ENCODE data around the gene HMGCS2. TPM values are rescaled to one million over a fixed set of nuclear protein-coding genes. Genes with fewer than 3 reads are reported as not detected.

HMGCS2 gene
- total and polyA plus RNA-seq, 2 donors (not counting 1 experiment from before 2014, with no cell fraction given): not detected

GRCh38 chr1:119724611-119725218, 44.0 kb downstream of the HMGCS2 start:
- no peak overlapping the region for H3K4me3 ChIP-seq (ENCODE audit: control extremely low read depth in 1 of 5, extremely low read depth in 1 of 5, insufficient read depth in 1 of 5, low read depth in 2 of 5, low read length in 4 of 5)
- no peaks in the 10 kb centered on the region for H3K9me3 Mint-ChIP-seq (ENCODE audit: insufficient read depth)
- ChIA-PET CTCF (interaction anchor here (0.6 to 0.7 kb wide), 2 partner anchors 15 to 326 kb away, joined by 3 read pairs; no protein-coding TSS in a partner anchor), POLR2A (no interaction called here)
- intact Hi-C loops (cut with micrococcal nuclease): no loop called here
- no peak for ATAC-seq (ENCODE audit: low read depth)
- no peak overlapping the region for H3K4me3 Mint-ChIP-seq
- H3K27ac ChIP-seq (ENCODE audit: low read length in 2 of 2): no peak overlapping the region
- no peaks in the 10 kb centered on the region for H3K27me3 Mint-ChIP-seq
- TF ChIP-seq CTCF (IDR thresholded peaks at IDR 0.05): no peak
- TF ChIP-seq EZH2 (IDR thresholded peaks at IDR 0.05; ENCODE audit: borderline replicate concordance, insufficient read depth, low read depth, low read length, poor library complexity, severe bottlenecking): no peak
- no peak overlapping the region for H3K27ac Mint-ChIP-seq
- DNase-seq: no peak
- no peak overlapping the region for H3K4me2 ChIP-seq (replicated peaks; ENCODE audit: low read depth, low read length, poor library complexity, severe bottlenecking)
- no peak overlapping the region for H3K9ac ChIP-seq (ENCODE audit: low read length)
- 86% methylated on average over 6 of the region's 8 CpGs for WGBS (ENCODE audit: insufficient coverage)
- H3K4me1 ChIP-seq (ENCODE audit: control insufficient read depth in 2 of 2, insufficient read depth in 2 of 2, low read length in 2 of 2): no peaks in the 10 kb centered on the region
- no peaks in the 10 kb centered on the region for H4K20me1 ChIP-seq (ENCODE audit: control insufficient read depth, insufficient read depth, low read length, poor library complexity, severe bottlenecking)
- H2AFZ ChIP-seq (ENCODE audit: insufficient read depth, low read depth, low read length, poor library complexity, severe bottlenecking): no peak overlapping the region
- no peaks in the 10 kb centered on the region for H3K36me3 ChIP-seq (replicated peaks in 1 of 2; ENCODE audit: control extremely low read depth in 1 of 2, control insufficient read depth in 1 of 2, extremely low read depth in 1 of 2, insufficient read depth in 2 of 2, low read length in 1 of 2)
- H3K27me3 ChIP-seq (replicated peaks in 1 of 4; ENCODE audit: control extremely low read depth in 1 of 4, control insufficient read depth in 3 of 4, insufficient read depth in 4 of 4, low read length in 3 of 4): no peaks in the 10 kb centered on the region
- H3K4me1 Mint-ChIP-seq: peaks cover 5% of the 10 kb centered on the region
- H3K9me3 ChIP-seq (ENCODE audit: control extremely low read depth in 1 of 3, control insufficient read depth in 2 of 3, insufficient read depth in 1 of 3, low read length in 2 of 3): peaks cover 0 to 4% (median 0%) of the 10 kb centered on the region in 3 donors
- H3K79me2 ChIP-seq (ENCODE audit: control insufficient read depth, insufficient read depth, low read length): no peaks in the 10 kb centered on the region

- H3K4me3 ChIP-seq (ENCODE audit: control extremely low read depth in 1 of 5, extremely low read depth in 1 of 5, insufficient read depth in 1 of 5, low read depth in 2 of 5, low read length in 4 of 5): no peak overlapping the region
- no peak overlapping the region for H3K27ac ChIP-seq (ENCODE audit: low read length in 2 of 2)
- Mint-ChIP-seq H3K27me3 (no peaks in the 10 kb centered on the region), H3K27ac (no peak overlapping the region), H3K4me3 (no peak overlapping the region), H3K9me3 (ENCODE audit: insufficient read depth) (no peaks in the 10 kb centered on the region), H3K4me1 (no peaks in the 10 kb centered on the region)
- POLR2A ChIA-PET: no interaction called here
- no peak for ATAC-seq (ENCODE audit: low read depth)
- H3K79me2 ChIP-seq (ENCODE audit: control insufficient read depth, insufficient read depth, low read length): no peaks in the 10 kb centered on the region
- H3K4me2 ChIP-seq (replicated peaks; ENCODE audit: low read depth, low read length, poor library complexity, severe bottlenecking): no peak overlapping the region
- no peaks in the 10 kb centered on the region for H3K36me3 ChIP-seq (replicated peaks in 1 of 2; ENCODE audit: control extremely low read depth in 1 of 2, control insufficient read depth in 1 of 2, extremely low read depth in 1 of 2, insufficient read depth in 2 of 2, low read length in 1 of 2)
- no peaks in the 10 kb centered on the region for H3K4me1 ChIP-seq (ENCODE audit: control insufficient read depth in 2 of 2, insufficient read depth in 2 of 2, low read length in 2 of 2)
- no peak for DNase-seq
- CTCF ChIA-PET: no interaction called here
- no peaks in the 10 kb centered on the region for H4K20me1 ChIP-seq (ENCODE audit: control insufficient read depth, insufficient read depth, low read length, poor library complexity, severe bottlenecking)
- peaks cover 0 to 4% (median 0%) of the 10 kb centered on the region in 3 donors for H3K9me3 ChIP-seq (ENCODE audit: control extremely low read depth in 1 of 3, control insufficient read depth in 2 of 3, insufficient read depth in 1 of 3, low read length in 2 of 3)
- TF ChIP-seq EZH2 (IDR thresholded peaks at IDR 0.05; ENCODE audit: borderline replicate concordance, insufficient read depth, low read depth, low read length, poor library complexity, severe bottlenecking) (no peak), CTCF (IDR thresholded peaks at IDR 0.05) (no peak)
- intact Hi-C loops (cut with micrococcal nuclease): no loop called here
- 100% methylated on average over 1 of the region's 5 CpGs for WGBS (ENCODE audit: insufficient coverage)
- no peak overlapping the region for H3K9ac ChIP-seq (ENCODE audit: low read length)
- H3K27me3 ChIP-seq (replicated peaks in 1 of 4; ENCODE audit: control extremely low read depth in 1 of 4, control insufficient read depth in 3 of 4, insufficient read depth in 4 of 4, low read length in 3 of 4): no peaks in the 10 kb centered on the region
- no peak overlapping the region for H2AFZ ChIP-seq (ENCODE audit: insufficient read depth, low read depth, low read length, poor library complexity, severe bottlenecking)
Observed at GRCh38 chr1:119721896-119722295, 46.8 kb downstream of the HMGCS2 start.
